Activated T-helper 1 cell treated with anti-CD3 and anti-CD28 coated beads, Interleukin-2, amount 50 U/mL, for 16 hours (primary cell): Measurements from ENCODE around the gene R3HDM4.

ENCODE experiments used
- DNase-seq, 2 donors: peaks; one replicate each; pipeline ENCODE4 v3.0.0-alpha.2; 2020; ENCODE audit warnings: low read depth in 1 of 2, low spot score in 1 of 2

The R3HDM4 gene

GRCh38 chr19:917323-918151, 4.5 kb upstream of the R3HDM4 start, which contains the start of gene KISS1R:
TSS of gene KISS1R (plus strand) at chr19:917333. CDS start at chr19:917503, 170 bp downstream.
- no peak for DNase-seq

- DNase-seq = no peak
Measured at GRCh38 chr19:916645-917322, 3.8 kb upstream of the R3HDM4 start.

- no peak for DNase-seq
Measured at GRCh38 chr19:912181-913079, 589 bp downstream of the R3HDM4 start.

GRCh38 chr19:911197-912033, 1.6 kb downstream of the R3HDM4 start:
- no peak for DNase-seq

GRCh38 chr19:907183-907853, 5.7 kb downstream of the R3HDM4 start:
- no peak for DNase-seq

GRCh38 chr19:906480-906879, 6.5 kb downstream of the R3HDM4 start:
- DNase-seq = no peak

GRCh38 chr19:904545-904944, 8.5 kb downstream of the R3HDM4 start:
- no peak for DNase-seq

- no peak for DNase-seq
Measured at GRCh38 chr19:903266-903797, 9.7 kb downstream of the R3HDM4 start.

GRCh38 chr19:902446-903226, 10.4 kb downstream of the R3HDM4 start:
- DNase-seq = no peak

GRCh38 chr19:902093-902370, 11.0 kb downstream of the R3HDM4 start:
- DNase-seq = no peak

- DNase-seq = no peak
Measured at GRCh38 chr19:901216-902092, 11.6 kb downstream of the R3HDM4 start.

- DNase-seq = no peak
Measured at GRCh38 chr19:900302-901111, 12.5 kb downstream of the R3HDM4 start.

- no peak for DNase-seq
Measured at GRCh38 chr19:900043-900301, 13.0 kb downstream of the R3HDM4 start.

- no peak for DNase-seq
Measured at GRCh38 chr19:899336-900042, 13.5 kb downstream of the R3HDM4 start.

- no peak for DNase-seq
Measured at GRCh38 chr19:898663-899062, 14.4 kb downstream of the R3HDM4 start.

GRCh38 chr19:897442-898039, 15.5 kb downstream of the R3HDM4 start:
- DNase-seq = no peak

- DNase-seq = no peak
Measured at GRCh38 chr19:896999-897398, 16.0 kb downstream of the R3HDM4 start.
